GM18517 (cell line): ENCODE measurements around the gene CXCR1.
"Not testable (repeated sequence)": the region's sequence is repeated elsewhere in the genome, so short reads cannot be mapped to it uniquely, and the experiment has no call there.

ENCODE experiments used
- ATAC-seq: cut with Tn5 transposase; IDR thresholded peaks from one replicate; pipeline ENCODE4 v1.9.1; 2021; ENCODE audit warnings: mild to moderate bottlenecking, moderate library complexity; ENCODE audit not compliant: unreplicated experiment

CXCR1 gene

GRCh38 chr2:218166791-218167190 is at the start of gene CXCR1:
TSS of gene CXCR1 (minus strand) at chr2:218166962. CDS start at chr2:218165211, 1,751 bp downstream.
- no peak for ATAC-seq

- ATAC-seq = no peak
These were observed 49.5 kb upstream of the CXCR1 start for GRCh38 chr2:218216336-218216673.

GRCh38 chr2:218214116-218214515 is 47.4 kb upstream of the CXCR1 start:
- no peak for ATAC-seq

- no peak for ATAC-seq
These were observed 42.3 kb upstream of the CXCR1 start for GRCh38 chr2:218209078-218209477.

GRCh38 chr2:218202266-218202665 is 35.5 kb upstream of the CXCR1 start:
- ATAC-seq = no peak

GRCh38 chr2:218196974-218197373 is 30.2 kb upstream of the CXCR1 start:
- ATAC-seq = no peak

GRCh38 chr2:218194880-218195279 is 28.1 kb upstream of the CXCR1 start:
- ATAC-seq = no peak

- no peak for ATAC-seq
These were observed 26.9 kb upstream of the CXCR1 start for GRCh38 chr2:218193701-218194100.

GRCh38 chr2:218192902-218193430 is 26.2 kb upstream of the CXCR1 start:
- ATAC-seq = no peak

- no peak for ATAC-seq
These were observed 21.8 kb upstream of the CXCR1 start for GRCh38 chr2:218188528-218188927.

- no peak for ATAC-seq
These were observed 20.7 kb upstream of the CXCR1 start for GRCh38 chr2:218187296-218188015.

- no peak for ATAC-seq
These were observed 20.1 kb upstream of the CXCR1 start for GRCh38 chr2:218186876-218187275.

GRCh38 chr2:218186355-218186766 is 19.6 kb upstream of the CXCR1 start:
- ATAC-seq = no peak

GRCh38 chr2:218184331-218184730 is 17.6 kb upstream of the CXCR1 start:
- ATAC-seq = no peak

GRCh38 chr2:218180467-218181114 is 13.8 kb upstream of the CXCR1 start:
- ATAC-seq = no peak

GRCh38 chr2:218179782-218180181 is 13.0 kb upstream of the CXCR1 start:
- no peak for ATAC-seq

- no peak for ATAC-seq
These were observed 6.1 kb upstream of the CXCR1 start for GRCh38 chr2:218172845-218173244.

- not testable (repeated sequence) for ATAC-seq
These were observed 5.0 kb upstream of the CXCR1 start for GRCh38 chr2:218171744-218172143.

GRCh38 chr2:218169757-218170546 is 3.2 kb upstream of the CXCR1 start:
- no peak for ATAC-seq

GRCh38 chr2:218168635-218169462 is 2.1 kb upstream of the CXCR1 start:
- no peak for ATAC-seq

- ATAC-seq = no peak
These were observed 1.3 kb upstream of the CXCR1 start for GRCh38 chr2:218168016-218168415.
